Chondrocyte (in vitro differentiated cells): ENCODE measurements around the gene PHGDH. TPM values are rescaled to one million over a fixed set of nuclear protein-coding genes. Genes with fewer than 3 reads are reported as not detected.
A peak's percentile ranks its signal among the peaks of the same experiment; 100 is the strongest.

Source experiments
- DNase-seq: peaks from one replicate; pipeline ENCODE4 v3.0.0; 2021; ENCODE audit warnings: mixed read lengths, low spot score
- H3K27ac Mint-ChIP-seq: one replicate; pipeline ENCODE4 v1.8.0; 2021; ENCODE audit warnings: mild to moderate bottlenecking, moderate library complexity, mixed read lengths; ENCODE audit not compliant: unreplicated experiment
- H3K27me3 Mint-ChIP-seq: 2 replicates; pipeline ENCODE4 v1.8.0; 2021; ENCODE audit warnings: low read depth, mixed read lengths
- H3K36me3 Mint-ChIP-seq: 2 replicates; pipeline ENCODE4 v1.8.0; 2021; ENCODE audit warnings: low read depth, mixed read lengths
- H3K4me1 Mint-ChIP-seq: 2 replicates; pipeline ENCODE4 v1.8.0; 2021; ENCODE audit warnings: low read depth, mild to moderate bottlenecking, mixed read lengths
- H3K4me3 Mint-ChIP-seq: one replicate; pipeline ENCODE4 v1.8.0; 2021; ENCODE audit warnings: mild to moderate bottlenecking, moderate library complexity, mixed read lengths; ENCODE audit not compliant: unreplicated experiment
- H3K9me3 Mint-ChIP-seq: 2 replicates; pipeline ENCODE4 v1.8.0; 2021; ENCODE audit warnings: low read depth, mixed read lengths
- total RNA-seq: library from RNA; stranded (reverse); gene quantifications from 3 replicates; pipeline ENCODE4 v1.2.1, GENCODE V29; 2021
- TF ChIP-seq, protein P1 (sequence below): fragments of 200-600 bp; sonication (generic); IDR thresholded peaks from 2 replicates; pipeline ENCODE4 v1.5.0; 2021; ENCODE audit warnings: antibody characterized with exemption, mild to moderate bottlenecking, moderate library complexity

PHGDH gene
- total RNA-seq, 1 donor from 2014 or later, result 300 TPM

DNA sequence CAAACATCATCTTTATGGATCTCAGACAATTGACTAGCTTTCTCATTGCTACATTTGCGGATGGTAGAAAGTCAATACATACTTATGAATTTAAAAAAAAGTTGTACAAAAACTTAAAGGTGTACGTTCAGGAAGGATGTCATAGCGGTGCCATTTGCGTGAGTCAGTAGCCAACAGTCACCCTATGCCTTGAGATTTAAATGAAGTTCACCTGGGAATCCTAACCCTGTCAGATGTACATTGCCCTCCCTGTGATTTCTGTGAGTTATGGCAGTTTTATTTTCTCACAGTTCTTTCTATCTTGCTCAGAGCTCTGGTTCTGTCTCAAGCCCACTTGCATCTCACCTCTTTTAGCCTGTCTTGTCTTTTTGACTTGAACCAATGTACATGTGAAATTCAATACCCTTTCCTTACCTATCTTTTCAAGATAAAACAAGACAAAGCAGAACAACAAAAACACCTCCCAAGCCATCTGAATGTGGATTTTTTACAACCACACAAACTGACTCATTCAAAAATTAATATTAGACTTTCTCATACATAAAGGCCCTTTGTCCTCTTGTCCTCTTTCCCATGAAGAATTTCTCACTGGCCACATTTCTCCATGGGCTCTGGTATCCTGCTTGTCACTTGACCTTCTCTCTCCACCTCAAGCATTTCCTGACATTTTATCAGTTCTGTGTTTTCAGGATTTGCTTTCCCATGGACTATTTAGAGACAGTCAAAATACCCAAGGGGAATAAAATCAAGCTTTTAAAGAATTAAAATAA is 38.4 kb upstream of the PHGDH start:
- H3K27ac Mint-ChIP-seq, result peak overlapping the region; percentile 84
- no peak for DNase-seq
- no peaks in the 10 kb centered on the region for H3K27me3 Mint-ChIP-seq
- no peak overlapping the region for H3K4me3 Mint-ChIP-seq
- H3K9me3 Mint-ChIP-seq, result no peaks in the 10 kb centered on the region
- TF ChIP-seq, protein P1, sequence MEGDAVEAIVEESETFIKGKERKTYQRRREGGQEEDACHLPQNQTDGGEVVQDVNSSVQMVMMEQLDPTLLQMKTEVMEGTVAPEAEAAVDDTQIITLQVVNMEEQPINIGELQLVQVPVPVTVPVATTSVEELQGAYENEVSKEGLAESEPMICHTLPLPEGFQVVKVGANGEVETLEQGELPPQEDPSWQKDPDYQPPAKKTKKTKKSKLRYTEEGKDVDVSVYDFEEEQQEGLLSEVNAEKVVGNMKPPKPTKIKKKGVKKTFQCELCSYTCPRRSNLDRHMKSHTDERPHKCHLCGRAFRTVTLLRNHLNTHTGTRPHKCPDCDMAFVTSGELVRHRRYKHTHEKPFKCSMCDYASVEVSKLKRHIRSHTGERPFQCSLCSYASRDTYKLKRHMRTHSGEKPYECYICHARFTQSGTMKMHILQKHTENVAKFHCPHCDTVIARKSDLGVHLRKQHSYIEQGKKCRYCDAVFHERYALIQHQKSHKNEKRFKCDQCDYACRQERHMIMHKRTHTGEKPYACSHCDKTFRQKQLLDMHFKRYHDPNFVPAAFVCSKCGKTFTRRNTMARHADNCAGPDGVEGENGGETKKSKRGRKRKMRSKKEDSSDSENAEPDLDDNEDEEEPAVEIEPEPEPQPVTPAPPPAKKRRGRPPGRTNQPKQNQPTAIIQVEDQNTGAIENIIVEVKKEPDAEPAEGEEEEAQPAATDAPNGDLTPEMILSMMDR, result no peak
- peaks cover 34% of the 10 kb centered on the region for H3K4me1 Mint-ChIP-seq
- no peaks in the 10 kb centered on the region for H3K36me3 Mint-ChIP-seq

DNA sequence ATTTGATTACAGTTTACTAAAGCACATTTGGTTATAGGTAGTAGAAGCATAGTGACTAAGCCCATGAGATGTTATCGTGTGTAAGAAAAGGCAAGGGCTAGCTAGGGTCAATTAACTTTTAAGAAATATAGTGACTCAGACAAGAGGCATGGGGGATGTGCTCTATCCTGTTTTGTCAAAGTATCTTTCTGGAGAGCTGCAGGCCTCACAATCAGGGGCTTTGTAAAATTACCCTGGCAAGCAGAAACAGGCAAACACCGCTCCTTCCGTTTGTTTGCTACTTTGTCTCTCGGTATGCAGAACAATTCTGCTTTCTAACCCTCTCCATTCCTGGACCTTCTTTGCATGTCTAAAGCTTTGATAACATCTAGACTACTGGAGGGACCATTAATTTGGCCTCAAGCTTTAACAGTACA is 37.6 kb upstream of the PHGDH start:
- Mint-ChIP-seq H3K9me3 (no peaks in the 10 kb centered on the region), H3K4me3 (no peak overlapping the region), H3K4me1 (peaks cover 34% of the 10 kb centered on the region), H3K27me3 (no peaks in the 10 kb centered on the region), H3K36me3 (no peaks in the 10 kb centered on the region), H3K27ac (peak overlapping the region; percentile 84)
- DNase-seq, result no peak
- TF ChIP-seq, protein P1, result no peak

GRCh38 chr1:119674835-119675289 is 36.9 kb upstream of the PHGDH start:
- Mint-ChIP-seq H3K4me1 (peaks cover 34% of the 10 kb centered on the region), H3K27me3 (peaks cover 3% of the 10 kb centered on the region), H3K4me3 (peak overlapping the region; percentile 75), H3K9me3 (no peaks in the 10 kb centered on the region), H3K27ac (no peak overlapping the region), H3K36me3 (no peaks in the 10 kb centered on the region)
- TF ChIP-seq, protein P1, result no peak
- no peak for DNase-seq

DNA sequence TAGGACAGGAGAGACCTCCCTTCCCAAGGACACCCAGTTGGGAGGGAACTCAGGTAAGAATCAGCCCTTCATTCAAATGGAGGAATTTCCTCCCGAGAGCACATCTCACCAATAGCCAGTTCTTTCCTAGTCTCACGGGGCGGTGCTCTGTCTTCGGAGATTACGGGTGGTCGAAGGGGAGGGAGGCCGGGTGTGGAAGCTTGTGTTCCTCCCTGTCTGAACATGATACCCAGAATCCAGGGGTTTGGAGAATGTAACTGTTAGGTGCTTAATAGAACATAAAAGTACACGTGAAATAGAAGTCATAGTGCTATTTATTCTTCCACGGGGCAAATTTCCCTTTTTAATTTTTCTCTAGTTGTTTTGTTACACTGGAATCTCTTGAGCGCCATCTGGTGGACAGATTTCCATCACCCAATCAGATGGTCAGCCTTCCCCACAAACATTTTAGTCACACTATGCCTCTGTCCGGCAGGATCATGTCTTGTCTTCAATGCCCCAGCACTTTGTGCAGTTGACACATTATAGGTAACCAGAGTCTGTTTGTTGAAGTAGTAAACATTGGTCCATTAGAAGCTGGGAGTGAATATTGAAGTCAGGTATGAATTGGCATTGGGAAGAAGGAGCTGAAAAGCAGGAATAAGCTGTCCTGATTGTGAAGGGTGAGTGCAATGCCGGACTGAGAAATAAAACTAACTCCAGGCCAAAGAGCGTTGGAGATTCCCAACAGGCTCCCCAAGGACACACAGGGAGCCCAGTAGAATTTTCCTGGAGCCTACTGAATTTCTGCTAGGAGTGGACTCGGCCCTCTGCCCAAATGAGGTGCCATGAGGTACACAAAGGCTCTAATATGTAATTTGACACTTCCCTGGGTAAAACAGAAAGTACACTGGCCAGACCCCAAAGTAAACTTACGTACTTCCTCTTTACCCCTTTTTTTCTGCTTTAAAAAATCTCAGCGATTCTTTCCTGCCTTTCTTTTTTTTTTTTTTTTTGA is 36.1 kb upstream of the PHGDH start:
- H3K4me1 Mint-ChIP-seq, result peaks cover 34% of the 10 kb centered on the region
- DNase-seq, result no peak
- H3K4me3 Mint-ChIP-seq, result peak overlapping the region; percentile 75
- no peaks in the 10 kb centered on the region for H3K36me3 Mint-ChIP-seq
- no peak overlapping the region for H3K27ac Mint-ChIP-seq
- peaks cover 4% of the 10 kb centered on the region for H3K27me3 Mint-ChIP-seq
- no peaks in the 10 kb centered on the region for H3K9me3 Mint-ChIP-seq
- TF ChIP-seq, protein P1, result peak; percentile 99

DNA sequence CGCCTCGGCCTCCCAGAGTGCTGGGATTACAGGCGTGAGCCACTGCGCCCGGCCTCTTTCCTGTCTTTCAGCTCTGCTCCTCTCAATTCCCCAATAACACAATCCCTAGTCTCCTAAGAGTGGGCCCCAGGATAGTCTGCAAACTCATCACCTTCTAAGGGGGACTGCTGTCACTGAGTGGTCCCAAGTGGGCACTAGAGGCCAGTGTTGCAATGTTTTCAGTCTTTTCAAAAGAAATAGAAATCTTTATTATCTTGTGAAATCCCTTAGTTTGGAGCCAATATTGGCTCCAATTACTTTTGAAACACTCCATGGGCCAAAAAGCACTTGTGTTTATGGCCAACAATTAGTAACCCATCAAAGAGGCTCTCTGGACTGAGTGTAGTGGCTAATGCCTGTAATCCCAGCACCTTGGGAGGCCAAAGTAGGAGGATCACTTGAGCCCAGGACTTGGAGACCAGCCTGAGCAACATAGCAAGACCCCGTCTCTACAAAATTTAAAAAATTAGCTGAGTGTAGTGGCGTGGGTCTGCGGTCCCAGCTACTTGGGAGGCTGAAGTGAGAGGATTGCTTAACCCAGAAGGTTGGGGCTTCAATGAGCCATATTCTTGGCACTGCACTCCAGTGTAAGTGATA is 35.0 kb upstream of the PHGDH start:
- DNase-seq, result no peak
- Mint-ChIP-seq H3K9me3 (no peaks in the 10 kb centered on the region), H3K4me1 (peaks cover 34% of the 10 kb centered on the region), H3K4me3 (no peak overlapping the region), H3K27ac (no peak overlapping the region), H3K36me3 (no peaks in the 10 kb centered on the region), H3K27me3 (peaks cover 4% of the 10 kb centered on the region)
- TF ChIP-seq, protein P1, result no peak
